Amniotic epithelial cell (primary cell): ENCODE results near the gene ALPG.
A peak's percentile ranks its signal among the peaks of the same experiment; 100 is the strongest.
"Not testable (repeated sequence)": the region's sequence is repeated elsewhere in the genome, so short reads cannot be mapped to it uniquely, and the experiment has no call there.

Experiments
- DNase-seq: peaks from one replicate; pipeline ENCODE4 v3.0.0-alpha.2; 2010; ENCODE audit warnings: low read depth

Gene ALPG

DNA sequence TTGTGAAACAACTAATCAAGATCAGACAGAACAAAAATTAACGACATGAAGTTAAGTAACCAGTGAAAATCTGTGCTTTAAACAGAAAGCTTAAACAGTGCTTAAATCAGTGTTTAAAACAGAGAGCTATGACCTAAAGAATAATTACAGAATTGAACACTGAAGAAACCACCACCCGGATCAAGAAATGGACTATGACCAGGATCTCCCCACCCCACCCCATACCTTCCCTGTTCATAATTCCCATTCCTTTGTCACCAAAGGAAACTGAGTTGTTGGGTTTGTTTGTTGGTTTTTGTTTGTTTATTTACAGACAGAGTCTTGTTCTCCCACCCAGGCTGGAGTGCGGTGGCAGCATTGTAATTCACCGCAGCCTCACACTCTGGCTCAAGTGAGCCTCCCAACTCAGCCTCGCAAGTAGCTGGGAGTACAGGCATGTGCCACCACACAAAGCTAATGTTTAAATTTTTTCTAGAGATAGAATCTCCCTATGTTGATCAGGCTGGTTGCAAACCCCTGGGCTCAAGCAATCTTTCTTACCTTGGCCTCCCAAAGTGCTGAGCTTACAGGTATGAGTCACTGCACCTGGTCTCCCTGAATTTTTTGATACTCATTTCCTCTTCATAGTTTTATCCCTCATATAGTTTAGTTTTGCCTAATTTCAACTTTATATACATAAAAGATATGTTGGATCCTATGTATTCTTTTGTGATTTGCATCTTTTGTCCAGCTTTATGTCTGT lies 8.2 kb upstream of the ALPG start:
- no peak for DNase-seq

GRCh38 chr2:232400256-232401015 lies 6.2 kb upstream of the ALPG start:
- DNase-seq: no peak

DNA sequence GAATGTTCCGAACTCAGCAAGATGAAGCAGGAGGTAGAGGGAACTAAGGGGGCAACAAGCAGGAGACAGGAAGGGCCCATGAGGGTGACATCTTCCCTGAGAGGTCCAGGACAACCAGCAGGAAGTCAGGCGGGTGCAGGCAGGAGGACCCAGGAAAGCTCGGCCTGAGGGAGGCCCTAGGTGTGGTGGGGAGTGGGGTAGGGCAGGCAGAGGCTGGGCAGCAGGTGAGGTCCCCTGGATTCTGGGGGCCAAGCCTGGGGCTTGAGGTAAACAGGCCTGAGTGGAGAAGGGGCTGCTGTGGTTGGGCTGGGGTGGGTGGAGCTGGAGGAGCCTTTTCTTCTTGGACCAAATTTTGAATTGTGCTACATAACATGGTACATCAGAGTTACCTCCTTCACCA lies 4.1 kb upstream of the ALPG start:
- DNase-seq: no peak

- DNase-seq: no peak
Measured at GRCh38 chr2:232405943-232406510, 617 bp upstream of the ALPG start.

- not testable (repeated sequence) for DNase-seq
Measured at GRCh38 chr2:232407428-232408150, 945 bp downstream of the ALPG start.

DNA sequence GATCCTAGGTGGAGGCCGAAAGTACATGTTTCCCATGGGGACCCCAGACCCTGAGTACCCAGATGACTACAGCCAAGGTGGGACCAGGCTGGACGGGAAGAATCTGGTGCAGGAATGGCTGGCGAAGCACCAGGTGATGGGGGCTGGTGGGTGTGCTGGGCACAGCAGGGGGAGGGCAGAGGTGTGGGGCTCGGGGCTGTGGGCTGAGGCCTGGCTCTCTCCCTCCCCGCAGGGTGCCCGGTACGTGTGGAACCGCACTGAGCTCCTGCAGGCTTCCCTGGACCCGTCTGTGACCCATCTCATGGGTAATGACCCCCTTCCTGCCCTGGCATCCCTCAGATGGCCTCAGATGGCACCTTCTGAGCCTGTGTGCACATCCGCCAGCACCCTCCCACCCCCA lies 1.6 kb downstream of the ALPG start:
- not testable (repeated sequence) for DNase-seq

DNA sequence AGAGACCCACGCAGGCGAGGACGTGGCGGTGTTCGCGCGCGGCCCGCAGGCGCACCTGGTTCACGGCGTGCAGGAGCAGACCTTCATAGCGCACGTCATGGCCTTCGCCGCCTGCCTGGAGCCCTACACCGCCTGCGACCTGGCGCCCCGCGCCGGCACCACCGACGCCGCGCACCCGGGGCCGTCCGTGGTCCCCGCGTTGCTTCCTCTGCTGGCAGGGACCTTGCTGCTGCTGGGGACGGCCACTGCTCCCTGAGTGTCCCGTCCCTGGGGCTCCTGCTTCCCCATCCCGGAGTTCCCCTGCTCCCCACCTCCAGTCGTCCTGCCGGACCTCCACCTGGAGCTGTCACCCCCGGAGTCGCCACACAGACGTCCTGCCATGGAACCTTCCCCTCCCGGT lies 3.0 kb downstream of the ALPG start:
- not testable (repeated sequence) for DNase-seq

- no peak for DNase-seq
Measured at GRCh38 chr2:232410238-232410900, 3.7 kb downstream of the ALPG start.

GRCh38 chr2:232411901-232412629 lies 5.4 kb downstream of the ALPG start:
- no peak for DNase-seq

- no peak for DNase-seq
Measured at GRCh38 chr2:232412986-232413385, 6.3 kb downstream of the ALPG start.

DNA sequence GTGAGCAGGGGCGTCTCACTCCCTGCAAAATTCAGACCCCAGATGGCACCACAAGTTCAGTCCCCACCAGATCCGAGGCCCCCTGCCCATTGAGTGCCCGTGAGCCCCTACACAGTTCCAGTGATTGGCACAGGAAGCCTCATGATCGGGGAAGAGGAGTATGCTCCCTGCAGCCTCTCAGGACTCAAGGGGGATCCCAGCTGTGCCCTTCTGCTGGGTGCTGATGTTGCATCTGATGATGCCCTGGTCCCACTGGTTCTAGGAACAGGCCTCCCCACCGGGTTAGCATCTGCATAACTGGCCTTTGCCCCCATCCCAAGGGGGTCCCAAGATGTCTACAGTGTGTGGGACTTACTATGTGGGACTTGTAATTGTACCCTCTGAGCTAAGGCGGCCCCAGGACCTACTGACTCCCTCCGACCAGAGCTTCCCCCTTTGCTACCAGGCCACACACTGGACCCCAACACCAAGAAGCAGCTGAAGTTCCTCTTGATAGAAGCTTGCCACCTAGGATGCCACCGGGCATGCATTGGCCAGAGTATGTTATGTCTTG lies 8.6 kb downstream of the ALPG start:
- DNase-seq: no peak

GRCh38 chr2:232415736-232416520 lies 9.3 kb downstream of the ALPG start:
- DNase-seq: no peak

DNA sequence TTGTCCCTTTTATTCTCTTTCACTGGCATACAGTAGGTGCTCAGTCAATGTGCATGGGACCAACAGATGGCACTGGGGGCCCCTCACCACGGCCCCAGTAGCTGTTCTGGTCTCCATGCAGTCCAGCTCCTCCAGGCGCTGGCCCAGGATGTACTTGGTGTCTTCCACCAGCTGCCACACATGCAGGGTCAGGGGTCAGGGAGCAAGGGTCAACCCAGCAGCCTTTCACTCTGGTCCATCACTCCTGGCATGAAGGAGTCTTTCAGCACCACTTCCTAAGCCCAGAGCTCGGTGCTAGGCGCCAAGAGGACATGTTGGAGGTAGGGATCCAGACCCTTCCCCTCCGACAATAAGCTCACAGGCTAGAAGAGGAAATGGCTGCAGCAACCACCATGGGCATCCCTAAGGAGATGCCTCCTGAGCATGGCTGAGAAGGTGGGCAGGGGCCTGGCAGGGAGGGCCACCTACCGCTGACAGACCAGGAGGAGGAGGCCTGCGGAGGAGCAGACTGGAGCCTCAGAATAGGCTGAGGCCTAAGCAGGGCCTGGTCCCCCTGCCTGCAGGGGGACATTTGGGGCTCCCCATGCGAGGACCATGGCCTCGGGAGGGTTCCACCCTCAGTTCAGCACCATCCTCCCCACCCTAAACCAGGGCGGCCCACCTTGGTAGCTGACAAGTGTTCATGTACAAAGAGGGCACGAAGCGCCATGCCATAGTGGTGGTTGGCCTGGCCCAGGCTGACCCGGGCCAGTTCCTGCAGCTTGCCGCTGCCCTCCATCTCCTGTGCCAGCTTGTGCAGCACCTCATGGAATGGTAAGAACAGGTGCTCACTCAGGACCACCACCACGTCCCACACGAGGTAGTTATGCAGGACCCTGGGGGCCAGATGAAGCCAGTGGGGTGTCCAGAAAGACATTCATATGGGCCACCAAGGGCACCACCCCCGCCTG lies 10.2 kb downstream of the ALPG start:
- no peak for DNase-seq

DNA sequence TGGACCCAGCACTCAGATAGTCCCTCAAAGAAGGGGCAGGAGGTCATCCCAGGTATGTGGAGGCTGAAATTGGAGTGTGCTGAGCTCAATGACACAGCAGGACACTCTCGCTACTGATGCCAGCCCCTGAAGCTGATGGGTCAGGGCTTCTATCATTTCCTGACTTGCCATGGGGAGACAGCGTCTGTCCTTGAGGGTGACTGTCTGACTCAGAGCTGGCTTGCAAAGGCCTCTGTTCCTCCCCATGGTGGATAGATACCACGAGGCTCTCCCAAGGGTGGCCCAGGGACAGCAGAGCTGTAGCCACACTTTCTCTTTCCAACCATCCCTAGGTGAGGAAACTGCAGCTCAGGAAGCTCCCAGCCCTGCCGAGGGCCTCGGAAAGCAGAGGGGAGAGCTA lies 10.8 kb downstream of the ALPG start:
- no peak for DNase-seq

GRCh38 chr2:232418056-232418455 lies 11.4 kb downstream of the ALPG start:
- no peak for DNase-seq

DNA sequence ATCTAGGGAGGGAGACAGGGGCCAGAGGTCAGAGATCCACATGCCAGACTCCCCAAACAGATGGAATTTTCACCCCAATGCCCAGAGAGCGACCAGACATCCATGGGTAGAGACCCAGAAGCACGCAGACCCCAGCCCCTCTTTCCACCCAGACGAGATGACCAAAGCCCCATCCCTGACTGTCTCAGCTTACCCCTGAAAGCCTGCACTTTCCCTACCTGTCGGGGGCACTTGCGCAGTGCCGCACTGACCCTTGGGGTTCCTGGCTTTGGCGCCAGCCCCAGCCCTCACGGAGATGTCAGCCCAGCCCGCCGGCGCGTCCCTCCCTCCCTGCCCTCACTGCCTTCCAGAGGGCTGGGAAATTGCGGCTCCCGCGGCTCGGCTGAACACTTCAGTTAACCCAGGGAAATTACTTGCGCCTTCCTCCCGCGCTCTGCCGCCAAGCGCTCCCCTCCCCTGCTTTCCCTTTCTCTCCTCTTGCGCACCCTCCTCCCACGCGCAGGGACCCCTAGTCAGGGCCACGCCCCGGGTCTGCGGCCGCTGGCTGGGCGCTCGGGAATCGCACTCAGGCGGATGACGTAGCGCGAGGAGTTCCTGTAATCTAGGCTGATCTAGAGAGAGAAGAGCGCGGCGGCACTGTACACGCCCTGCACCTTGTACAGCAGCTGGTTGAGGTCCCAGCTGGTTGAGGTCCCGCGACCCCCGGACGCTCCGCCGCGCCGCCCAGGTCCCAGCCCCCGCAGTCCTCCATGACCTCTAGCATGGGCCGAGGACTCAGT lies 12.0 kb downstream of the ALPG start:
- peak; percentile 32 for DNase-seq

DNA sequence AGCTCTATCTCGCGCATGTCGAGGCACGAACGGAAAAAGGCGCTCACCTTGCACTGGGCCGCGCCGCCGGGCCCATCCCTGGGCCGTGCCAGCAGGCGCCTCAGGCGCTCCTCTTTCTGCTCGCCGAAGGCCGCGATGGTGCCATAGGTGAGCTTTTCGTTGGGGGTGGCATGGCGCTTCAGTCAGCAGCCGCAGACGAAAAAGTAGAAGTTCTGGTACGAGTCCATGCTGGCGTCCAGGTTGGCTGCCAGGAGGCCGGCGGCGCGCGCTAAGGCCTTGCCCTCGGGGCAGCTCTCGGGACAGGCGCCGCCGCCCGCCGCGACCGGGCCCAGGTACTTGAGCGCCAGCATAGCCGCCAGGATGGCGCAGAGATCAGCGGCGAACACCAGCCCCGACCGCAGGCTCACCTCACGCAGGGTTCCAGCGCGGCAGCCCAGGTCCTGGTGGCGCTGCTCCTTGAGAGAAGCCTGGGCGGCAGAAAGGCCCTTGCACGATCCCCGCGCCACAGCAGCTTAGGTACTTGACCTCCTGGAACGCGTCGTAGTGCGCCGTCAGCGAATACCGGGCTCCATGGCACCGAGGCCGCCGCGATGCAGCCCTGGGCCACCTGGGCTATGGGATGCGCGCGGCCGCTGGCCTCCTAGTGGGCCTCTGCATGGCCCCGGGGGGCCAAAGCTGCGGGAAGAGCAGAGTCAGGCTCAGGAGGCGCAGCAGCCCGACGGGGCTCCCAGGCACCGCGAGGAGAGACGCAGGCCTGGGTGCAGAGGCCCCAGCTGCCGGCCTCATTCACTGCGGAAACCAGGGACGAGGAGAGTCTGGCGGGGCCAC lies 12.8 kb downstream of the ALPG start:
- no peak for DNase-seq
